ENCODE data around the gene HYI. TPM values are rescaled to one million over a fixed set of nuclear protein-coding genes. Genes with fewer than 3 reads are reported as not detected.

Gene HYI
- polyA plus RNA-seq, 1 experiment = 59.4 TPM

GRCh38 chr1:43450251-43450941 lies 3.3 kb downstream of the HYI start:
- Histone ChIP-seq H3K4me3 (ENCODE audit: low read depth, low read length) (no peak overlapping the region), H3K27me3 (ENCODE audit: control insufficient read depth, insufficient read depth, low read length) (no peaks in the 10 kb centered on the region), H3K36me3 (ENCODE audit: control insufficient read depth, insufficient read depth, low read length) (peaks cover 49% of the 10 kb centered on the region)
- CTCF ChIA-PET = no interaction called here
- no peak for TF ChIP-seq CTCF (IDR thresholded peaks at IDR 0.05; ENCODE audit: insufficient read depth, low read depth, low read length)
- DNase-seq (ENCODE audit: low read depth) = no peak
- POLR2A ChIA-PET = no interaction called here

- ChIA-PET POLR2A (no interaction called here), CTCF (no interaction called here)
- Histone ChIP-seq H3K36me3 (ENCODE audit: control insufficient read depth, insufficient read depth, low read length) (peaks cover 49% of the 10 kb centered on the region), H3K27me3 (ENCODE audit: control insufficient read depth, insufficient read depth, low read length) (no peaks in the 10 kb centered on the region), H3K4me3 (ENCODE audit: low read depth, low read length) (no peak overlapping the region)
- TF ChIP-seq CTCF (IDR thresholded peaks at IDR 0.05; ENCODE audit: insufficient read depth, low read depth, low read length) = no peak
- no peak for DNase-seq (ENCODE audit: low read depth)
These were observed 4.0 kb downstream of the HYI start for GRCh38 chr1:43449708-43450069.

GRCh38 chr1:43448955-43449707 lies 4.6 kb downstream of the HYI start:
- Histone ChIP-seq H3K27me3 (ENCODE audit: control insufficient read depth, insufficient read depth, low read length) (no peaks in the 10 kb centered on the region), H3K36me3 (ENCODE audit: control insufficient read depth, insufficient read depth, low read length) (peaks cover 49% of the 10 kb centered on the region), H3K4me3 (ENCODE audit: low read depth, low read length) (no peak overlapping the region)
- no peak for TF ChIP-seq CTCF (IDR thresholded peaks at IDR 0.05; ENCODE audit: insufficient read depth, low read depth, low read length)
- ChIA-PET POLR2A (no interaction called here), CTCF (interaction anchor here (0.6 kb wide), 1 partner anchor 20 kb away, joined by 3 read pairs; no protein-coding TSS in a partner anchor)
- no peak for DNase-seq (ENCODE audit: low read depth)

- CTCF ChIA-PET = interaction anchor here (0.6 to 1.8 kb wide), 3 partner anchors 10 to 211 kb away, joined by 3 to 6 read pairs (median 3); no protein-coding TSS in a partner anchor
- no peak for DNase-seq (ENCODE audit: low read depth)
- H3K27me3 ChIP-seq (ENCODE audit: control insufficient read depth, insufficient read depth, low read length) = no peaks in the 10 kb centered on the region
- no peak for TF ChIP-seq CTCF (IDR thresholded peaks at IDR 0.05; ENCODE audit: insufficient read depth, low read depth, low read length)
- POLR2A ChIA-PET = no interaction called here
- no peak overlapping the region for H3K4me3 ChIP-seq (ENCODE audit: low read depth, low read length)
- peaks cover 53% of the 10 kb centered on the region for H3K36me3 ChIP-seq (ENCODE audit: control insufficient read depth, insufficient read depth, low read length)
These were observed 5.6 kb downstream of the HYI start for GRCh38 chr1:43447891-43448708.

Data from BJ (cell line).